ENCODE measurements around the gene TSPO.

Gene TSPO

DNA sequence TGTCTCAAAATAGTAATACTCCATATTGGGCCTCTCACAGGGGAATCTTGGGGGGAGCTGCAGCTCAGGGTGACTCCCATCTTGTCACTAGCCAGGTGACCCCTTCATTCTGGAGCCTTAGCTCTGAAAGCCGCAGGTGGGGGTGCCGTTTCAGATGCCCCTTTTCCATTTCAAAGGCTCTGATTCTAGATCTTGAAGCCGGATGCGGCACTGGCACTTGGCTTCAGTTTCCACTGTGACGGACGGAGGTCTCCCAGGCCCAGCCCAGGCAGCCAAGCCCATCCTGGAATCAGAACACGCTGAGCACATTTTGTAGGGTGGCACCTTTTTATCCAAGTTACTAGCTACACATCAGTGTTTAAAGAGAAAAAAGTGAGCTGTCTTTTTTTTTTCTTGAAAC is 34.4 kb upstream of the TSPO start:
- no CpG with 5 or more reads among the region's 7 CpGs for WGBS (ENCODE audit: extremely low coverage, insufficient coverage, low lambda C conversion rate)
- Histone ChIP-seq H2BK15ac (replicated peaks; ENCODE audit: low read depth) (no peak overlapping the region), H3K36me3 (ENCODE audit: control insufficient read depth, insufficient read depth, low read length) (no peaks in the 10 kb centered on the region), H3K4ac (ENCODE audit: low read depth, low read length) (no peak overlapping the region), H2BK5ac (ENCODE audit: low read length) (no peak overlapping the region), H3K9ac (ENCODE audit: low read length) (no peak overlapping the region), H3K18ac (ENCODE audit: low read length) (no peak overlapping the region), H2AK5ac (ENCODE audit: low read length) (no peak overlapping the region), H2BK120ac (ENCODE audit: low read depth, low read length) (no peak overlapping the region), H3K79me1 (ENCODE audit: low read length) (no peaks in the 10 kb centered on the region), H3K79me2 (ENCODE audit: control insufficient read depth, insufficient read depth, low read length) (no peaks in the 10 kb centered on the region), H4K8ac (ENCODE audit: low read depth, low read length) (no peak overlapping the region), H4K5ac (ENCODE audit: low read length) (no peak overlapping the region), H3K27ac (ENCODE audit: low read depth, low read length) (no peak overlapping the region), H3K4me2 (ENCODE audit: low read length) (no peak overlapping the region), H3K56ac (ENCODE audit: low read length) (no peak overlapping the region), H3K27me3 (ENCODE audit: insufficient read depth, low read length, poor library complexity) (peaks cover 1% of the 10 kb centered on the region), H3K4me1 (ENCODE audit: control insufficient read depth, low read depth, low read length) (no peaks in the 10 kb centered on the region), H3K4me3 (ENCODE audit: low read length) (no peak overlapping the region), H3K23ac (ENCODE audit: low read length) (no peak overlapping the region)
- DNase-seq: no peak

DNA sequence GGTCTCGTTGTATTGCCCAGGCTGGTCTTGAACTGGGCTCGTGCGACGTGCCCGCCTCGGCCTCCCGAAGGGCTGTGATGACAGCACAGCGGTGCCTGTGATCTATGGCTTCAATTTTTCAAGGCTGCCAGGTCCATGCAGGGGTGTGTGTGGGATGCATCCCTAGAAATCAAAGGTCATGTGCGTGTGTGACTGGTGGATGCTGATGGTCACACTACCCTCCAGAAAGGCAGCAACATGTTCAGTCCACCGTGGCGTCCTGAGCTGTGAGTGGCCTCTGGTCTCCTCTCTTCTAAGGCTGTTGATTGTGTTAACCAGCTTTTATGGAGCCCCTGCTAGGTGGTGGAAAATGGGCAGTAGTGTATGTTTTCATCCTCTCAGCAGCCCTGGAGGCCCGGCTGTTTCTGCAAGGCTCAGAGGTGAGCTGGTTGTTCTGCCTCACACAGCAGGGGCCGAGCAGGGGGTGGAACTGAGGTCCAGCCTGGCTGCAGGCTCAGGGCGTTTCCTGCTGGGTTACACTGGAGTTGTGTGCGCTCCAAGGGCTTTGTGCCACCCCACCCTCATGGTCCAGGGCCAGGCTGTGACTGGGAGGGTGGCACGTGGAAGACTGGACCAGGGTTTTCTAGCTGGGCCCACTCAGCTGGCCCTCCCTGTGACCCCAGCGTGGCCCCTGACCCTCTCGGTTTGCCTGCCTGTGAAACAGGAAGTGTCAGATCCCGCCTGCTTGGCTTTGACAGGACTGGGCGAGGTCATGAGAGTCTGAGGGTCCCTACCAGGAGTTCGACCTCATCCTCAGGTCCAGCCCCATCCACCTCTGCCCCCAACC is 33.1 kb upstream of the TSPO start:
- Histone ChIP-seq H2AK5ac (ENCODE audit: low read length) (no peak overlapping the region), H3K9ac (ENCODE audit: low read length) (no peak overlapping the region), H4K5ac (ENCODE audit: low read length) (no peak overlapping the region), H4K8ac (ENCODE audit: low read depth, low read length) (no peak overlapping the region), H3K56ac (ENCODE audit: low read length) (no peak overlapping the region), H2BK15ac (replicated peaks; ENCODE audit: low read depth) (no peak overlapping the region), H3K18ac (ENCODE audit: low read length) (no peak overlapping the region), H3K4me1 (ENCODE audit: control insufficient read depth, low read depth, low read length) (no peaks in the 10 kb centered on the region), H3K4me2 (ENCODE audit: low read length) (no peak overlapping the region), H3K4me3 (ENCODE audit: low read length) (no peak overlapping the region), H2BK5ac (ENCODE audit: low read length) (no peak overlapping the region), H3K27ac (ENCODE audit: low read depth, low read length) (no peak overlapping the region), H3K79me1 (ENCODE audit: low read length) (no peaks in the 10 kb centered on the region), H3K79me2 (ENCODE audit: control insufficient read depth, insufficient read depth, low read length) (no peaks in the 10 kb centered on the region), H3K27me3 (ENCODE audit: insufficient read depth, low read length, poor library complexity) (no peaks in the 10 kb centered on the region), H3K36me3 (ENCODE audit: control insufficient read depth, insufficient read depth, low read length) (no peaks in the 10 kb centered on the region), H3K23ac (ENCODE audit: low read length) (no peak overlapping the region), H3K4ac (ENCODE audit: low read depth, low read length) (no peak overlapping the region), H2BK120ac (ENCODE audit: low read depth, low read length) (no peak overlapping the region)
- DNase-seq: no peak
- WGBS (ENCODE audit: extremely low coverage, insufficient coverage, low lambda C conversion rate): no CpG with 5 or more reads among the region's 21 CpGs

DNA sequence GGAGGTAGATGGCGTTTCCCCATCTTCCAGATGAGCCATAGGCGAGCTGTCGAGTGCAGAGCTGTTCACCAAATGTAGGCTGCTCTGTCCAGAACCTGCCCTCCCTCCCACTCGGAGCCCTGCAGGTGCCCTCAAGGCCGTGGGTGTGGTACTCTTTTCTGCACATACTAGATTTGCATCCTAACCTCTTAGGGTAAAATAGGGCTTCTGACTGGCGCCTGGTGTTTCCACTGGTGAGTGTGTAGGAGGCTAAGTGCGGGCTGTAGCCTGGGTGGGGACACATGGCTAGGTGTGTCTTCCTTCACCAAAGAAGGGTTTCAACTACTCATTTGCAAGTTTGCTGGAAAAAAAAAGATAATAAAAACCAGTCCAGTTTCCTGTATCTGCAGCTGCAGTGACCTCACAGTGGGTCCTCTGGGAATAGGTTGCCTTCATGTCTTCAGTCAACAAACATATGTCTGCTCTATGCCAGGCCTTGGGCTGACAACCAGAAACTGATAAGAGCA is 32.4 kb upstream of the TSPO start:
- H2BK120ac ChIP-seq (ENCODE audit: low read depth, low read length): no peak overlapping the region
- no peak overlapping the region for H2BK5ac ChIP-seq (ENCODE audit: low read length)
- no peaks in the 10 kb centered on the region for H3K36me3 ChIP-seq (ENCODE audit: control insufficient read depth, insufficient read depth, low read length)
- no CpG with 5 or more reads among the region's 7 CpGs for WGBS (ENCODE audit: extremely low coverage, insufficient coverage, low lambda C conversion rate)
- H3K27ac ChIP-seq (ENCODE audit: low read depth, low read length): no peak overlapping the region
- H2BK15ac ChIP-seq (replicated peaks; ENCODE audit: low read depth): no peak overlapping the region
- H3K27me3 ChIP-seq (ENCODE audit: insufficient read depth, low read length, poor library complexity): no peaks in the 10 kb centered on the region
- H3K79me1 ChIP-seq (ENCODE audit: low read length): no peaks in the 10 kb centered on the region
- no peak overlapping the region for H2AK5ac ChIP-seq (ENCODE audit: low read length)
- no peaks in the 10 kb centered on the region for H3K79me2 ChIP-seq (ENCODE audit: control insufficient read depth, insufficient read depth, low read length)
- H3K18ac ChIP-seq (ENCODE audit: low read length): no peak overlapping the region
- no peak for DNase-seq
- no peak overlapping the region for H3K4me3 ChIP-seq (ENCODE audit: low read length)
- no peak overlapping the region for H4K5ac ChIP-seq (ENCODE audit: low read length)
- H3K4me1 ChIP-seq (ENCODE audit: control insufficient read depth, low read depth, low read length): no peaks in the 10 kb centered on the region
- H3K4me2 ChIP-seq (ENCODE audit: low read length): no peak overlapping the region
- H3K9ac ChIP-seq (ENCODE audit: low read length): no peak overlapping the region
- H3K23ac ChIP-seq (ENCODE audit: low read length): no peak overlapping the region
- H3K4ac ChIP-seq (ENCODE audit: low read depth, low read length): no peak overlapping the region
- H3K56ac ChIP-seq (ENCODE audit: low read length): no peak overlapping the region
- no peak overlapping the region for H4K8ac ChIP-seq (ENCODE audit: low read depth, low read length)

DNA sequence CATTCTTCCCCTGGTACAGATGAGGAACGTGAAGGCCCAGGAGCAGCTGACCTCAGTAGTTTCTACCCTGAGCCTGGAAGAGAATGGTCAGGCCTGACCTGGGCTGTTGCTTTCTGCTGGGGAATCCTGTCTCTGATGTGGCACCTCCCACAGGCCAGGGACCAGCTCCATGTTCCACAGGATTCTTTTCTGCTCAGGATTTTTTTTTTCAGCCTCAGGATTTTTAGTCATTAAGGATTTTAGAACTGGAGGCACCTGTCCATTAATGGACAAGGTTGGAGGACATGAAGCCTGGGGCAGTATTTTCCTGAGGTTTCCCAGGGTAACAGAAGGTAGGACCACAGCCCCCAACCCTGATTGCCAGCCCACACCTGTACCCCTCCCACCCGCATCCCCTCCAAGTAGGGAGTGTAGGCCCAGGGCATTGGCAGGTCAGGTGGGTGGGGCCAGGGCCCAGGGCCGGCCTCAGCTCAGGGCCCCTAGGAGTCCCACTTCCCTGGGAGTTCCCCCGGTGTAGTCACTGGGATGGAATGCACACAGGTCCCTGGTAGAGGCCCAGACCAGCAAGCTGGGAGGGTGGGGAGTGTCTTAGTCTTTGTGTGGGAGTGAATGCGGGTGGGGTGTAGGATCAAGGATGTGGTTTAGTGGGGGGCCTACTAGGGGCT is 24.7 kb upstream of the TSPO start:
- H3K27ac ChIP-seq (ENCODE audit: low read depth, low read length): no peak overlapping the region

DNA sequence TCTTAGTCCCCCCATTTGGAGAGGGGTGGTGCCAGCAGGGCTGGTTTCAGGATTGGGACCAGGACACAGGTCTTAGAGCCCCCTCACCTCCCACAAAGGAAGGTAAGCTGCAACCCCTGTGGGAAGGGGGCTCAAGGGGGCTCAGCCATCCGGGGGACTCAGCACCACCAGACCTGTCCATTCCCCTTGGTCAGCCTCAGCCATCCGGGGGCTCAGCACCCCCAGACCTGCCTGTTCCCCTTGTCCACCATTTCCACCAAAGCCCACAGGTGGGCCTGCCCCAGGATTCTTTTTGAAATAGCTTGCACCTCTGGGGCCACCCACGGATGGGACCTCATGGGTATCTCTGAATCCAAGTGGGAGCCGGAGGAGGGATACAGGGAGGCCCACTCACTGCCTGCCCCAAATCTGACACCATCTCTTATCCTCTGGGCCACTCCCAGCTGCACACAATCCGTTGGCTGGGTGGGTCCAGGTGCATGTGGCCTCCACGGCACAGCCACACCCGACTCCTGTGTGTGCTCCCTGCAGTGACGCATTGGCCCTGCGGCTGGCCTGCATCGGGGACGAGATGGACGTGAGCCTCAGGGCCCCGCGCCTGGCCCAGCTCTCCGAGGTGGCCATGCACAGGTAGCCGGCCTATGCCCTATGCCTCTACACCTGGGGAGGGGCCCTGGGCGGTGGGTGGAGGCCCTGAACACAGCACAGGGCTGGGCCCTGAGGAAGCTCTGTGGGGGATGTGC is 24.0 kb upstream of the TSPO start:
- Histone ChIP-seq H2BK15ac (replicated peaks; ENCODE audit: low read depth) (no peak overlapping the region), H3K36me3 (ENCODE audit: control insufficient read depth, insufficient read depth, low read length) (no peaks in the 10 kb centered on the region), H3K56ac (ENCODE audit: low read length) (no peak overlapping the region), H3K4ac (ENCODE audit: low read depth, low read length) (no peak overlapping the region), H3K4me3 (ENCODE audit: low read length) (no peak overlapping the region), H2AK5ac (ENCODE audit: low read length) (no peak overlapping the region), H3K79me1 (ENCODE audit: low read length) (no peaks in the 10 kb centered on the region), H3K4me1 (ENCODE audit: control insufficient read depth, low read depth, low read length) (no peaks in the 10 kb centered on the region), H3K27ac (ENCODE audit: low read depth, low read length) (no peak overlapping the region), H2BK120ac (ENCODE audit: low read depth, low read length) (no peak overlapping the region), H3K27me3 (ENCODE audit: insufficient read depth, low read length, poor library complexity) (no peaks in the 10 kb centered on the region), H4K5ac (ENCODE audit: low read length) (no peak overlapping the region), H3K79me2 (ENCODE audit: control insufficient read depth, insufficient read depth, low read length) (no peaks in the 10 kb centered on the region), H3K9ac (ENCODE audit: low read length) (no peak overlapping the region), H3K23ac (ENCODE audit: low read length) (no peak overlapping the region), H4K8ac (ENCODE audit: low read depth, low read length) (no peak overlapping the region), H3K4me2 (ENCODE audit: low read length) (no peak overlapping the region), H2BK5ac (ENCODE audit: low read length) (no peak overlapping the region), H3K18ac (ENCODE audit: low read length) (no peak overlapping the region)
- WGBS (ENCODE audit: extremely low coverage, insufficient coverage, low lambda C conversion rate): no CpG with 5 or more reads among the region's 17 CpGs
- DNase-seq: no peak

More for the DNA sequence above, 24.7 kb upstream of the TSPO start:
- Histone ChIP-seq H3K79me1 (ENCODE audit: low read length) (no peaks in the 10 kb centered on the region), H3K36me3 (ENCODE audit: control insufficient read depth, insufficient read depth, low read length) (no peaks in the 10 kb centered on the region), H3K4ac (ENCODE audit: low read depth, low read length) (no peak overlapping the region), H2BK120ac (ENCODE audit: low read depth, low read length) (no peak overlapping the region), H3K18ac (ENCODE audit: low read length) (no peak overlapping the region), H2BK15ac (replicated peaks; ENCODE audit: low read depth) (no peak overlapping the region), H2BK5ac (ENCODE audit: low read length) (no peak overlapping the region), H3K4me1 (ENCODE audit: control insufficient read depth, low read depth, low read length) (no peaks in the 10 kb centered on the region), H3K56ac (ENCODE audit: low read length) (no peak overlapping the region), H3K4me2 (ENCODE audit: low read length) (no peak overlapping the region), H3K23ac (ENCODE audit: low read length) (no peak overlapping the region), H4K5ac (ENCODE audit: low read length) (no peak overlapping the region), H4K8ac (ENCODE audit: low read depth, low read length) (no peak overlapping the region), H2AK5ac (ENCODE audit: low read length) (no peak overlapping the region), H3K4me3 (ENCODE audit: low read length) (no peak overlapping the region), H3K27me3 (ENCODE audit: insufficient read depth, low read length, poor library complexity) (no peaks in the 10 kb centered on the region), H3K79me2 (ENCODE audit: control insufficient read depth, insufficient read depth, low read length) (no peaks in the 10 kb centered on the region), H3K9ac (ENCODE audit: low read length) (no peak overlapping the region)
- peak; percentile 65 for DNase-seq
- WGBS (ENCODE audit: extremely low coverage, insufficient coverage, low lambda C conversion rate): no CpG with 5 or more reads among the region's 5 CpGs
